ENCODE measurements around the gene RNF180.
"Not testable (repeated sequence)": the region's sequence is repeated elsewhere in the genome, so short reads cannot be mapped to it uniquely, and the experiment has no call there.

Gene RNF180

DNA sequence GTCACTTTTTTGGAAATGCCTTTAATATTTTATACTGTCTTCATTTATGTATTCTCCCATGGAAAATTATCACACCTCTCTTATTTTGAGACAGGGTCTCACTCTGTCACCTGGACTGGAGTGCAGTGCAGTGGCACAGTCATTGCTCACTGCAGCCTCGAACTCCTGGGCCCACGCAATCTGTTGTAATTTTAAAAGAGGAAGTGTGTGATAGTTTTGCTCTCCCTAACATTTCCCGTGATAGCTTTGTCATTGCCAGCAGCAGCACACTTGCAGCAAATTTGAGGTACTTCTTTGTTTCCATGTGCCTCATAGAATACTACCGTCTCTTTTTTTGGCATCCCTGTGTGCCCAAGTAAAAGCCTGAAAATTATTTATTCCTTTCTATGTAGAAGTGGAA lies 103.5 kb downstream of the RNF180 start:
- Histone ChIP-seq H3K9ac (ENCODE audit: insufficient read length) (no peak overlapping the region), H3K9me3 (ENCODE audit: low read depth, low read length) (no peaks in the 10 kb centered on the region), H3K4me3 (no peak overlapping the region), H3K27ac (no peak overlapping the region), H3K36me3 (ENCODE audit: insufficient read depth, low read length) (no peaks in the 10 kb centered on the region)
- TF ChIP-seq EZH2 (IDR thresholded peaks at IDR 0.05) = no peak
- no peak for TF ChIP-seq POLR2AphosphoS5 (IDR thresholded peaks at IDR 0.05; ENCODE audit: borderline replicate concordance, low read depth, low read length)
- no peak for TF ChIP-seq FOXP2 (optimal IDR thresholded peaks at IDR 0.05; ENCODE audit: control extremely low read depth, extremely low read length, insufficient read depth)
- DNase-seq (ENCODE audit: low read depth, low spot score) = no peak

- TF ChIP-seq FOXP2 (optimal IDR thresholded peaks at IDR 0.05; ENCODE audit: control extremely low read depth, extremely low read length, insufficient read depth) = no peak
- TF ChIP-seq EZH2 (IDR thresholded peaks at IDR 0.05) = no peak
- TF ChIP-seq POLR2AphosphoS5 (IDR thresholded peaks at IDR 0.05; ENCODE audit: borderline replicate concordance, low read depth, low read length) = no peak
- Histone ChIP-seq H3K27ac (no peak overlapping the region), H3K9ac (ENCODE audit: insufficient read length) (no peak overlapping the region), H3K9me3 (ENCODE audit: low read depth, low read length) (no peaks in the 10 kb centered on the region), H3K4me3 (no peak overlapping the region), H3K36me3 (ENCODE audit: insufficient read depth, low read length) (no peaks in the 10 kb centered on the region)
- no peak for DNase-seq (ENCODE audit: low read depth, low spot score)
Observed at GRCh38 chr5:64273276-64273675, 107.6 kb downstream of the RNF180 start.

DNA sequence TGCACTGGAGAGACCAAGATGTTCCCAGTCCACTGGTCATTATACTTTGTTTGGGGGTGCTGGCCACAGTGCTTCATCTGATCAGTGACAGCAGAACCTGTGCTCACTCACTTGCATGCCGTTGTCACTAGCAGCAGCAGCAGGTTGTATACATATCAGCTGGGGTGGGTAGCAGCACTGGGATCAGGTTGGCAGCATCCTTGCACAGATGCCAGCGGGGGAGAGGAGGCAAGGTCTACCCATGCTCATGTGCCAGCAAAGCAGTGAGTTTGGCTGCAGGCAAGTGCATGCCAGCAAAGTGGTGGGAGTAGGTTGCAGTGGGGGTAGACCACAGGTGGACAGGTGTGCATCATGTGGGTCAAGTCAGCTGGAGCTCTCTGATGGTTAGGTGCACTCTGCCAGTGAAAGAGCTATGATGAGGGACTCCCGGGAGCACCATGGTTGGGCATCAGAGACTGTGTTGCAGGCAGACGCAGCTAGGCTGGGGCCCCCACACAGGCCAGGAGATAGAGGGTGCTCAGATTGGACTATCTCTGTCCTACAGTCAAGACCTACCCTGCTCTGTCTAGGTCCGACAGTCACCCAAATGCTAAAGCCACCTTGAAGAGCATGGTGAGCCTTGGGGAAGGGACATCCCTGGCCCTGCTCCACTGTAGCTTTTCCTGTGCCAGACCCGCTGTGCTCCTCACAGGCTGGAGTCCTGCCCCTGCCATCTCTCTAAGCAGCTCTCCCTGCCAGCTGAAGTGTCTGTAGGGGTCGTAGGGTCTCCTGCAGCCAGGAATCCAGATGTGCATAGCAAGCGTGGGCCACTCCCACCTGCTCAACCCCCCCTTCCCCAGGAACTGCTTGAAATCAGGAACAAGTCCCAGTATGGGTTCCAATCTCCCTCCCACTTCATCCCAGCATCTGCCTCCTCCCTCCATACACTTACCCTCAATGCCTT lies 119.8 kb downstream of the RNF180 start:
- no peak overlapping the region for H3K27ac ChIP-seq
- no peaks in the 10 kb centered on the region for H3K9me3 ChIP-seq (ENCODE audit: low read depth, low read length)
- no peak for DNase-seq (ENCODE audit: low read depth, low spot score)
- H3K9ac ChIP-seq (ENCODE audit: insufficient read length) = no peak overlapping the region
- H3K4me3 ChIP-seq = no peak overlapping the region
- TF ChIP-seq FOXP2 (optimal IDR thresholded peaks at IDR 0.05; ENCODE audit: control extremely low read depth, extremely low read length, insufficient read depth) (no peak), EZH2 (IDR thresholded peaks at IDR 0.05) (no peak), POLR2AphosphoS5 (IDR thresholded peaks at IDR 0.05; ENCODE audit: borderline replicate concordance, low read depth, low read length) (no peak)
- no peaks in the 10 kb centered on the region for H3K36me3 ChIP-seq (ENCODE audit: insufficient read depth, low read length)

GRCh38 chr5:64286381-64286780 lies 120.7 kb downstream of the RNF180 start:
- Histone ChIP-seq H3K9me3 (ENCODE audit: low read depth, low read length) (no peaks in the 10 kb centered on the region), H3K4me3 (no peak overlapping the region), H3K9ac (ENCODE audit: insufficient read length) (no peak overlapping the region), H3K27ac (no peak overlapping the region), H3K36me3 (ENCODE audit: insufficient read depth, low read length) (no peaks in the 10 kb centered on the region)
- TF ChIP-seq FOXP2 (optimal IDR thresholded peaks at IDR 0.05; ENCODE audit: control extremely low read depth, extremely low read length, insufficient read depth) (no peak), POLR2AphosphoS5 (IDR thresholded peaks at IDR 0.05; ENCODE audit: borderline replicate concordance, low read depth, low read length) (no peak), EZH2 (IDR thresholded peaks at IDR 0.05) (no peak)
- no peak for DNase-seq (ENCODE audit: low read depth, low spot score)

- not testable (repeated sequence) for H3K4me3 ChIP-seq; H3K27ac ChIP-seq; H3K9ac ChIP-seq (ENCODE audit: insufficient read length); H3K9me3 ChIP-seq (ENCODE audit: low read depth, low read length); H3K36me3 ChIP-seq (ENCODE audit: insufficient read depth, low read length); DNase-seq (ENCODE audit: low read depth, low spot score)
Observed at GRCh38 chr5:64288496-64288895, 122.9 kb downstream of the RNF180 start.

DNA sequence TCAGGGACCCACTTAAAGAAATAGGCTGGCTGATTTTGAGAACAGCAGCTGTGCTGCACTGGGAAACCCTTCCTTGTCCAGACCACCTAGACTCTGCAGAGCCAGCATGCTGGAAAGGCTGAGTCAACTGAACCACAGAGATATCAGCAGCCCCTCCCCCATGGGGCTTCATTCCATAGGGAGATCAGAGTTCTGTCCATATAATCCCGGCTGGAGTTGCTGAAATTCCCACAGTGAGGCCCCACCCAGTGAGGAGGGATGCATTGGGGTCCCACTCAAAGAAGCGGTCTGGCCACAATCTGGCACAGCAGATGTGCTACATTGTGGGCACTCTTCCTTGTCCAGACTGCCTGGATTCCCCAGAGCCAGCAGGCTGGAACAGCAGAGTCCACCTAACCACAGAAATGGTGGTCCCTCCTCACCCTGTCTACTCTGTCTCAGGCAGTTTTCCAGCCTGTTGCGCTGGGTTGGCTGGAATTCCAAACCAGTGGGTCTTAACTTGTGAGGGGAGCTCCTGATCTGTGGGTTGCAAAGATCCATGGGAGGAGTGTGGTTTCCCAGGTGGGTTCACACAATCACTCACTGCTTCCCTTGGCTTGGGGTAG lies 127.1 kb downstream of the RNF180 start:
- no peaks in the 10 kb centered on the region for H3K36me3 ChIP-seq (ENCODE audit: insufficient read depth, low read length)
- no peak overlapping the region for H3K4me3 ChIP-seq
- no peak overlapping the region for H3K9ac ChIP-seq (ENCODE audit: insufficient read length)
- H3K9me3 ChIP-seq (ENCODE audit: low read depth, low read length) = no peaks in the 10 kb centered on the region
- H3K27ac ChIP-seq = no peak overlapping the region
- no peak for TF ChIP-seq POLR2AphosphoS5 (IDR thresholded peaks at IDR 0.05; ENCODE audit: borderline replicate concordance, low read depth, low read length)
- TF ChIP-seq EZH2 (IDR thresholded peaks at IDR 0.05) = no peak
- TF ChIP-seq FOXP2 (optimal IDR thresholded peaks at IDR 0.05; ENCODE audit: control extremely low read depth, extremely low read length, insufficient read depth) = no peak
- DNase-seq (ENCODE audit: low read depth, low spot score) = no peak

GRCh38 chr5:64295101-64295500 lies 129.5 kb downstream of the RNF180 start:
- Histone ChIP-seq H3K36me3 (ENCODE audit: insufficient read depth, low read length) (no peaks in the 10 kb centered on the region), H3K9ac (ENCODE audit: insufficient read length) (no peak overlapping the region), H3K27ac (no peak overlapping the region), H3K9me3 (ENCODE audit: low read depth, low read length) (no peaks in the 10 kb centered on the region), H3K4me3 (no peak overlapping the region)
- no peak for DNase-seq (ENCODE audit: low read depth, low spot score)
- TF ChIP-seq EZH2 (IDR thresholded peaks at IDR 0.05) (no peak), POLR2AphosphoS5 (IDR thresholded peaks at IDR 0.05; ENCODE audit: borderline replicate concordance, low read depth, low read length) (no peak), FOXP2 (optimal IDR thresholded peaks at IDR 0.05; ENCODE audit: control extremely low read depth, extremely low read length, insufficient read depth) (no peak)

GRCh38 chr5:64298586-64298985 lies 132.9 kb downstream of the RNF180 start:
- no peak overlapping the region for H3K4me3 ChIP-seq
- no peak overlapping the region for H3K27ac ChIP-seq
- no peaks in the 10 kb centered on the region for H3K36me3 ChIP-seq (ENCODE audit: insufficient read depth, low read length)
- no peak overlapping the region for H3K9ac ChIP-seq (ENCODE audit: insufficient read length)
- H3K9me3 ChIP-seq (ENCODE audit: low read depth, low read length) = no peaks in the 10 kb centered on the region
- DNase-seq (ENCODE audit: low read depth, low spot score) = no peak
- TF ChIP-seq POLR2AphosphoS5 (IDR thresholded peaks at IDR 0.05; ENCODE audit: borderline replicate concordance, low read depth, low read length) = no peak
- TF ChIP-seq EZH2 (IDR thresholded peaks at IDR 0.05) = no peak
- TF ChIP-seq FOXP2 (optimal IDR thresholded peaks at IDR 0.05; ENCODE audit: control extremely low read depth, extremely low read length, insufficient read depth) = no peak
